Measurements from ENCODE around the gene RBM48. TPM values are rescaled to one million over a fixed set of nuclear protein-coding genes. Genes with fewer than 3 reads are reported as not detected.

RBM48 gene
- total and polyA plus RNA-seq, 4 donors, result 9.8 to 12.9 (median 10.7) TPM

DNA sequence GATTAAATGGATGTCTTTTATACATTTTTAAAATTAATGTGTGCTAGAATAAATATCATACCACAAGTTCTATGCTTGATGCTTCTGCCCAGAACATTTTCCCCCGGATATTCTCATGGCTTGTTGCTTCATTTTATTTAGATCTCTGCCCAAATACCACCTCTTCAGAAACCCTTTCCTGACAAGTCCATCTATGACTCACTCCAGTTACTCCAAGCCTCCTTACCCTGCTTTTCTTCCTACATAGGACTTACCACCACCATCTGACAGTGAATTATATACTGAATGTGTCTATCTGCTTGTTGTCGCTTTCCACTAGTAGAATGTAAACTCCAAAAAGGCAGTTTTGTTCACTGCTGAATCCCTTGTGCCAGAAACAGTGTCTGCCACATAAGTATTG, 31.7 kb upstream of the RBM48 start:
- peaks cover 5 to 7% of the 10 kb centered on the region in 2 donors for H3K36me3 ChIP-seq (ENCODE audit: control insufficient read depth in 1 of 2, insufficient read depth in 2 of 2, low read length in 1 of 2)
- intact Hi-C loops (cut with DNase I), result no loop called here

DNA sequence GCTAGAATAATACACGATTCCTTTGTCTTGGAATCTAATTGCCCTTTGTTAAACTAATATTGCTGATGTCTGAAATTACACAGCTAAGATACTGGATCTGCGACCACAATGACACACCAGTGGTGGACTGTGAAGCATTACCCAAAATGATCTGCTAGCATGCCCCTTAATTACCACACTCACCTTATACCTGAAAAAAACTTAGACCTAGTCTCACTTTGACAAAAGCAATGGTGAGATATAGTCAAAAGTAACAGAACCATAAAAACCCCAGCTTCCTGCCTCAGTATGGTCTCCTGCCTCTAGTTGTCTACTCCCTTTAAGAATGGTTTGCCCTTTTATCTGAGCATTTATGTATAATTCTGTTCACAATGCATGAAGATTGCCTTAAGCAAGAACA, 30.0 kb upstream of the RBM48 start:
- Histone ChIP-seq H3K4me1 (ENCODE audit: control insufficient read depth in 1 of 2, insufficient read depth in 2 of 2, low read length in 2 of 2) (no peaks in the 10 kb centered on the region), H3K9me3 (ENCODE audit: control insufficient read depth, low read length) (no peaks in the 10 kb centered on the region), H3K27me3 (ENCODE audit: control insufficient read depth in 1 of 2, insufficient read depth in 2 of 2, low read length in 1 of 2) (no peaks in the 10 kb centered on the region), H3K4me3 (ENCODE audit: low read length in 2 of 2) (no peak overlapping the region), H3K36me3 (ENCODE audit: control insufficient read depth in 1 of 2, insufficient read depth in 2 of 2, low read length in 1 of 2) (peaks cover 3 to 4% of the 10 kb centered on the region in 2 donors), H3K27ac (ENCODE audit: low read depth in 1 of 2, low read length in 2 of 2) (no peak overlapping the region)
- 84 to 92% methylated on average over 2 of the region's 2 CpGs for WGBS, 2 donors
- no peak for ATAC-seq (ENCODE audit: low FRiP score)
- no peak for DNase-seq
- intact Hi-C loops (cut with DNase I), result no loop called here

More for the DNA sequence above, 31.7 kb upstream of the RBM48 start:
- Histone ChIP-seq H3K27me3 (ENCODE audit: control insufficient read depth in 1 of 2, insufficient read depth in 2 of 2, low read length in 1 of 2) (no peaks in the 10 kb centered on the region), H3K9me3 (ENCODE audit: control insufficient read depth, low read length) (no peaks in the 10 kb centered on the region), H3K4me1 (ENCODE audit: control insufficient read depth in 1 of 2, insufficient read depth in 2 of 2, low read length in 2 of 2) (no peaks in the 10 kb centered on the region), H3K27ac (ENCODE audit: low read depth in 1 of 2, low read length in 2 of 2) (no peak overlapping the region), H3K4me3 (ENCODE audit: low read length in 2 of 2) (no peak overlapping the region)
- DNase-seq (no peak), ATAC-seq (ENCODE audit: low FRiP score) (no peak)
- WGBS, 2 donors, result 74 to 78% methylated on average over 2 of the region's 2 CpGs

DNA sequence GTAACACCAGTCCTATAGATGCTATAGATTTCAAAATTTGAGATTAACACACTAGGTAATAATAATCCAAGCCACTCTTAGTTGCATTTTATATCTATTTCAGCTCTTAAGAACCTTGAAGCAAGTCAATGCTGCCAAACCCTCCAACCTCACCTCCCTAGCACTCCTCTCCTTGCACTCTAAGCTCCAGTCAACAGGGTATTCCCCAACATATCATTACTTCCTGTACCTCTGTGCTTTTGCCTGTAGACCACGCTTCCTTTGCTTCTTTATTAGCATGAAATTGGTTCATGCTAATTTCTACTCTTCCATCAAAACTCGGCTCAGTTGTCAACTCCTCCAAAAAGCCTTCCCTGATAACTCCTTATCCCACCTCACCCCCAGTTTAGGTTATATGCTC, 24.8 kb upstream of the RBM48 start:
- H3K9me3 ChIP-seq (ENCODE audit: control insufficient read depth, low read length), result no peaks in the 10 kb centered on the region
- H3K36me3 ChIP-seq (ENCODE audit: control insufficient read depth in 1 of 2, insufficient read depth in 2 of 2, low read length in 1 of 2), result peaks cover 0 to 4% of the 10 kb centered on the region in 2 donors
- no peak overlapping the region for H3K27ac ChIP-seq (ENCODE audit: low read depth in 1 of 2, low read length in 2 of 2)
- ATAC-seq (ENCODE audit: low FRiP score), result no peak
- no peaks in the 10 kb centered on the region for H3K27me3 ChIP-seq (ENCODE audit: control insufficient read depth in 1 of 2, insufficient read depth in 2 of 2, low read length in 1 of 2)
- WGBS, 2 donors, result 94 to 100% methylated on average over 2 of the region's 2 CpGs
- H3K4me1 ChIP-seq (ENCODE audit: control insufficient read depth in 1 of 2, insufficient read depth in 2 of 2, low read length in 2 of 2), result no peaks in the 10 kb centered on the region
- intact Hi-C loops (cut with DNase I), result no loop called here
- no peak for DNase-seq
- no peak overlapping the region for H3K4me3 ChIP-seq (ENCODE audit: low read length in 2 of 2)

DNA sequence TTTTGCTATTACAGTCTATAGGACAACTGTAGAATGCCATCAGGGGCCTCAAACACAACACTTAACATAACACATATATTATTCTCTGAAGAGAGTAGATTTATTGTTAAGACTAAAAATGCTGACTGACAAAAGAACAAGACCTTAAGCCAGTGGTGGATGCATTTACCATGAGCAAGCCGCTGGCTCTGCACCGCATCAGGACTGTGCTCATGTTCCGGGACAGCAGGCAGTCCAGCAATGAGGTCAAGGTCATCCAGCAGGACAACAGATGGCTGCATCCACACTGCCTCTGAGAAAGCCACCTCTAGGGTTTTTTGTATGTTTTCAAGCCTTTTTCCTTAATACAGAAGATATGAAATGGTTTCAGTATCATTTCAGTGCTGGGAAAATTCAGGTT, 24.0 kb upstream of the RBM48 start:
- Histone ChIP-seq H3K27ac (ENCODE audit: low read depth in 1 of 2, low read length in 2 of 2) (no peak overlapping the region), H3K9me3 (ENCODE audit: control insufficient read depth, low read length) (no peaks in the 10 kb centered on the region), H3K27me3 (ENCODE audit: control insufficient read depth in 1 of 2, insufficient read depth in 2 of 2, low read length in 1 of 2) (no peaks in the 10 kb centered on the region), H3K36me3 (ENCODE audit: control insufficient read depth in 1 of 2, insufficient read depth in 2 of 2, low read length in 1 of 2) (peaks cover 0 to 4% of the 10 kb centered on the region in 2 donors), H3K4me1 (ENCODE audit: control insufficient read depth in 1 of 2, insufficient read depth in 2 of 2, low read length in 2 of 2) (no peaks in the 10 kb centered on the region), H3K4me3 (ENCODE audit: low read length in 2 of 2) (no peak overlapping the region)
- intact Hi-C loops (cut with DNase I), result no loop called here
- DNase-seq (no peak), ATAC-seq (ENCODE audit: low FRiP score) (no peak)
- WGBS, 2 donors, result 85 to 91% methylated on average over 3 of the region's 3 CpGs

DNA sequence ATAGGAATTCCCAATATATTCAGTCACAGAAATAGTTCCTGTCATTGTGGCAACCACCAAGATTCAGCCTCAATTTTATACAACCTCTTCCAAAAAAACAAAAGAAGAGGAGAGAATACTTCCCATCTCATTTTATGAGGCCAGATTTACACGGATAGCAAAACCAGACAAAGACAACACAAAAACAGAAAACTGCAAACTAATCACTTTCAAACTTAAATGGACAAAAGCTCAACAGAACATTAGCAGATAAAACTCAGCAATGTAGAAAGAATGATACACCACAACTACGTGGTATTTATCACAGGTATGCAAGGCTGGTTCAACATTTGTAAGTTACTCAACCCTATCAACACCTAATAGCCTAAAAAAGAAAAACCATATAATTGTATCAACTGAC, 22.2 kb upstream of the RBM48 start:
- Histone ChIP-seq H3K27me3 (ENCODE audit: control insufficient read depth in 1 of 2, insufficient read depth in 2 of 2, low read length in 1 of 2) (no peaks in the 10 kb centered on the region), H3K4me3 (ENCODE audit: low read length in 2 of 2) (no peak overlapping the region), H3K36me3 (ENCODE audit: control insufficient read depth in 1 of 2, insufficient read depth in 2 of 2, low read length in 1 of 2) (peaks cover 0 to 2% of the 10 kb centered on the region in 2 donors), H3K4me1 (ENCODE audit: control insufficient read depth in 1 of 2, insufficient read depth in 2 of 2, low read length in 2 of 2) (no peaks in the 10 kb centered on the region), H3K27ac (ENCODE audit: low read depth in 1 of 2, low read length in 2 of 2) (no peak overlapping the region), H3K9me3 (ENCODE audit: control insufficient read depth, low read length) (no peaks in the 10 kb centered on the region)
- no peak for DNase-seq
- 79 to 86% methylated on average over 2 of the region's 2 CpGs for WGBS, 2 donors
- intact Hi-C loops (cut with DNase I), result no loop called here
- no peak for ATAC-seq (ENCODE audit: low FRiP score)

DNA sequence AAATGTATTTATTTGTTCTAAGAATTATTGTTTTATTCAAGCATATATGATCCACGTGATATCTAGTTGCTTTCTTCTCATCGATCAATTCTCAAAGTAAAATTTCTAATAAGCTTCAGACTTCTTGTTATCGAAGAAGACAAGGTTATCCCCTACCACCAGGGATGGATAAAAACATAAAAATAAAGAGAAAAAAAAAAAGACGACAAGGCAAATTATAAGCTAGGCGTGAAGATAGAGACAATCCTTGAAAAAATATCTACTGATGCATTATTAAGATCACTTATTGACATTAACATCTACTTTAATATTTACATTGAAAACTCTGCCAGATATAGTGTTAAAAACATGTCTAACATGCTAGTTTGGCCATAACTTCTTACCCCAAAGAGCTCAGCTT, 19.6 kb upstream of the RBM48 start:
- DNase-seq (no peak), ATAC-seq (ENCODE audit: low FRiP score) (no peak)
- no peak overlapping the region for H3K27ac ChIP-seq (ENCODE audit: low read depth in 1 of 2, low read length in 2 of 2)
- peaks cover 0 to 2% of the 10 kb centered on the region in 2 donors for H3K36me3 ChIP-seq (ENCODE audit: control insufficient read depth in 1 of 2, insufficient read depth in 2 of 2, low read length in 1 of 2)
- H3K4me1 ChIP-seq (ENCODE audit: control insufficient read depth in 1 of 2, insufficient read depth in 2 of 2, low read length in 2 of 2), result no peaks in the 10 kb centered on the region
- no peak overlapping the region for H3K4me3 ChIP-seq (ENCODE audit: low read length in 2 of 2)
- no peaks in the 10 kb centered on the region for H3K27me3 ChIP-seq (ENCODE audit: control insufficient read depth in 1 of 2, insufficient read depth in 2 of 2, low read length in 1 of 2)
- no peaks in the 10 kb centered on the region for H3K9me3 ChIP-seq (ENCODE audit: control insufficient read depth, low read length)
- WGBS, 2 donors, result 90 to 94% methylated on average over 5 of the region's 5 CpGs
- intact Hi-C loops (cut with DNase I), result no loop called here

DNA sequence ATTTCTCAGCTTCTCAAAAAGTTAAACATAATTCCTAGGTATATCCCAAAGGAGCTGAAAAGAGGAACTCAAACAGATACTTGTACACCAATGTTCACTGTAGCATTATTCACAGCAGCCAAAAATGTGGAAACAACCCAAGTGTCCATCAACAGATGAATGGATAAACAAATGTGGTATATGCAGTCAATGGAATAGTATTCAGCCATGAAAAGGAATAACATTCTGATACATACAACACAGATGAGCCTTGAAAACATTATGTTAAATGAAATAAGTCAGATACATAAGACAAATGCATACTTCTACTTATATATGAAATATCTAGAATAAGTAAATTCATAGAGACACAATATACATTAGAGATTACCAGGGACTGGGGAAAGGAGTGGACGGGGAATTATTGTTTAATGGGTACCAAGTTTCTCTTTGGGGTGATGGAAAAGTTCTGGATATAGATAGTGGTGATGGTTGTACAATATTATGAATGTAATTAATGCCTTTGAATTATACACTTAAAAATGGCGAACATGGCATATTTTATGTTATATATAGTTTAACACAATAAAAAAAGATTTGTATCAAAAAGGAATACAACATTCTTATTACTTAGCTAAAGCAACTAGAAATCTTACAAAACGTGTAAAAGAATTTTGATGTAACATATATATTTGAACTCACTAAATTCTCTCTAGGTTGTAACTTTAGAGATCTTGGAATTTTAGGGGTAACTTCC, 15.3 kb upstream of the RBM48 start:
- no peaks in the 10 kb centered on the region for H3K9me3 ChIP-seq (ENCODE audit: control insufficient read depth, low read length)
- H3K27me3 ChIP-seq (ENCODE audit: control insufficient read depth in 1 of 2, insufficient read depth in 2 of 2, low read length in 1 of 2), result no peaks in the 10 kb centered on the region
- H3K36me3 ChIP-seq (ENCODE audit: control insufficient read depth in 1 of 2, insufficient read depth in 2 of 2, low read length in 1 of 2), result peaks cover 0 to 4% of the 10 kb centered on the region in 2 donors
- DNase-seq (no peak), ATAC-seq (ENCODE audit: low FRiP score) (no peak)
- intact Hi-C loops (cut with DNase I), result no loop called here
- no peak overlapping the region for H3K4me3 ChIP-seq (ENCODE audit: low read length in 2 of 2)
- H3K27ac ChIP-seq (ENCODE audit: low read depth in 1 of 2, low read length in 2 of 2), result no peak overlapping the region
- no peaks in the 10 kb centered on the region for H3K4me1 ChIP-seq (ENCODE audit: control insufficient read depth in 1 of 2, insufficient read depth in 2 of 2, low read length in 2 of 2)
- WGBS, 2 donors, result 59% methylated on average over 3 of the region's 3 CpGs

DNA sequence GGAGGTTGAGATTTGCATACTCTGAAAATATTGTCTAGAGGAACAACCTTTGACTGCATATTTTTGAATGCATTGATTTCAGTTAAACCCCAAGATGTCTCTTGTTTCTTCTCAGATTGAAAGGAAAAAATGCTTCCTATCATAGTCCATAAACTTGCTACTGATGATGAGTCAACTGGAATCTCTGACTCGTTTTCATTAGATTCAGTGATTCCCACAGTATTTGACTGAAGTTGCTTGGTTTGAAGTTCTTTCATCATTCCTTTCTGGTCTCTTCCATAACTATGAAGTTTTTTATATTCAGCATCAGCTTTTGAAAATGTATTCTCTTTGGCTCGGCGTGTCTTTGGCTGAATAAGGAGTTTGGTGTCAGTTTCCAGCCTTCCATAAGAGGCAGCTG, 11.0 kb upstream of the RBM48 start:
- no peak overlapping the region for H3K4me3 ChIP-seq (ENCODE audit: low read length in 2 of 2)
- intact Hi-C loops (cut with DNase I), result no loop called here
- WGBS, 2 donors, result 82 to 84% methylated on average over 3 of the region's 3 CpGs
- no peaks in the 10 kb centered on the region for H3K27me3 ChIP-seq (ENCODE audit: control insufficient read depth in 1 of 2, insufficient read depth in 2 of 2, low read length in 1 of 2)
- no peaks in the 10 kb centered on the region for H3K4me1 ChIP-seq (ENCODE audit: control insufficient read depth in 1 of 2, insufficient read depth in 2 of 2, low read length in 2 of 2)
- H3K36me3 ChIP-seq (ENCODE audit: control insufficient read depth in 1 of 2, insufficient read depth in 2 of 2, low read length in 1 of 2), result peaks cover 0 to 4% of the 10 kb centered on the region in 2 donors
- H3K27ac ChIP-seq (ENCODE audit: low read depth in 1 of 2, low read length in 2 of 2), result no peak overlapping the region
- ATAC-seq (ENCODE audit: low FRiP score) (no peak), DNase-seq (no peak)
- no peaks in the 10 kb centered on the region for H3K9me3 ChIP-seq (ENCODE audit: control insufficient read depth, low read length)

DNA sequence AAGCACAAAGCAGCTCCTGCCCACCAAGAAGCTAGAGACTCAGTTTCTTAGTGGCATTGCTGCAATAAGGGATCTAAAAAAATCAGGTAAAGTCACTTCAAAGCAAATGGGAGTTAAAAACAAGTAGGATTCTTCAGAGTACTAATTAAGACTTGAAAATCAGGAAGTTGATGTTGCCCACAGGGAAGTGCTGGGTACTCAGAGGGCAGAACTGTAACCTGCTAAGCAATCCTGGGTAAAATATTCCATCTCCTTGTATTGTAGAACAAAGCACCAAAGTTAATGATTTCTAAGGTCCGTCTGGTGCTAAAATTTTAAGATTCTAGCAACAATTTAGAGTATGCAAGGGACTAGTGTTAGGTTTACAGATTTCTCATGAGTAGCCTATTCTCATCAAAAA, 8.6 kb upstream of the RBM48 start:
- no peak overlapping the region for H3K27ac ChIP-seq (ENCODE audit: low read depth in 1 of 2, low read length in 2 of 2)
- ATAC-seq (ENCODE audit: low FRiP score) (no peak), DNase-seq (no peak)

More for the DNA sequence above, 8.6 kb upstream of the RBM48 start:
- no peaks in the 10 kb centered on the region for H3K27me3 ChIP-seq (ENCODE audit: control insufficient read depth in 1 of 2, insufficient read depth in 2 of 2, low read length in 1 of 2)
- WGBS, 2 donors, result 83 to 89% methylated on average over 1 of the region's 1 CpG
- no peaks in the 10 kb centered on the region for H3K4me1 ChIP-seq (ENCODE audit: control insufficient read depth in 1 of 2, insufficient read depth in 2 of 2, low read length in 2 of 2)
- no peaks in the 10 kb centered on the region for H3K9me3 ChIP-seq (ENCODE audit: control insufficient read depth, low read length)
- peaks cover 0 to 4% of the 10 kb centered on the region in 2 donors for H3K36me3 ChIP-seq (ENCODE audit: control insufficient read depth in 1 of 2, insufficient read depth in 2 of 2, low read length in 1 of 2)
- intact Hi-C loops (cut with DNase I), result no loop called here
- no peak overlapping the region for H3K4me3 ChIP-seq (ENCODE audit: low read length in 2 of 2)
